PFSK-1 (cell line): ENCODE measurements around the gene GABPB2.

Experiments used
- POLR2AphosphoS5 ChIP-seq: IDR thresholded peaks from 2 replicates; pipeline ENCODE4 v1.6.1; 2012; ENCODE audit warnings: low read depth, mild to moderate bottlenecking, control low read depth, low read length, moderate library complexity
- REST ChIP-seq, 2 experiments: IDR thresholded peaks; 2 replicates each; pipeline versions ENCODE4 v1.6.1 to v1.8.0; 2011 to 2012; ENCODE audit warnings: low read depth in 2 of 2, low read length in 2 of 2, control low read depth in 1 of 2, inconsistent platforms in 1 of 2, mild to moderate bottlenecking in 1 of 2, moderate library complexity in 1 of 2; ENCODE audit not compliant: insufficient read depth in 1 of 2
- SIN3A ChIP-seq: IDR thresholded peaks from 2 replicates; pipeline ENCODE4 v1.6.1; 2012; ENCODE audit warnings: mild to moderate bottlenecking, low read length, moderate library complexity, borderline replicate concordance; ENCODE audit not compliant: insufficient read depth
- TAF1 ChIP-seq: IDR thresholded peaks from 2 replicates; pipeline ENCODE4 v1.6.1; 2012; ENCODE audit warnings: low read length, control low read depth, borderline replicate concordance; ENCODE audit not compliant: insufficient read depth

GRCh38 chr1:151070474-151071276 is at the start of gene GABPB2:
- peak; percentile 35; the same call in 1 of the 2 replicates for TF ChIP-seq POLR2AphosphoS5
- TF ChIP-seq TAF1: peak; percentile 83; the same call in 1 of the 2 replicates
- TF ChIP-seq SIN3A: peak; percentile 36; the same call in 1 of the 2 replicates
- TF ChIP-seq REST (IDR thresholded peaks at IDR 0.05; ENCODE audit: insufficient read depth in 1 of 2, low read depth in 2 of 2, low read length in 2 of 2): 0 out of 4 replicates have a peak, but pooled peaks of 1 of the 2 experiments have one; percentile 13
